Pancreas (tissue), 10 donors: ENCODE results near the gene PPP1R26. TPM values are rescaled to one million over a fixed set of nuclear protein-coding genes. Genes with fewer than 3 reads are reported as not detected.
"Not testable (repeated sequence)": the region's sequence is repeated elsewhere in the genome, so short reads cannot be mapped to it uniquely, and the experiment has no call there.

Experiments used
- ATAC-seq, 4 donors: fragments of 200-7000 bp; cut with Tn5 transposase; one replicate each; pipeline versions ENCODE4 v1.8.0 to v1.9.1; 2020; ENCODE audit warnings: mild to moderate bottlenecking in 4 of 4, moderate library complexity in 4 of 4
- DNase-seq, 6 donors: peaks; one replicate each; pipeline ENCODE4 v3.0.0-alpha.2; 2020
- FAIRE-seq: peaks from 2 replicates; lab custom pipeline; 2012; peaks lifted over from hg19 to GRCh38; lab: Jason Lieb, UNC
- H3K27ac ChIP-seq, 4 donors: fragments of 200-600 bp; sonication (generic); 1 replicate in 3 of 4; 2 replicates in 1 of 4; pipeline versions ENCODE4 v1.5.0 to v1.8.0; 2020
- H3K27me3 ChIP-seq, 4 donors: fragments of 200-600 bp; one replicate each; pipeline ENCODE4 v1.8.0; 2021
- H3K36me3 ChIP-seq, 3 donors: fragments of 200-600 bp; sonication (generic) in 1 of 3; one replicate each; pipeline versions ENCODE4 v1.5.0 to v1.8.0; 2020 to 2021
- H3K4me1 ChIP-seq, 3 donors: fragments of 200-600 bp; one replicate each; pipeline ENCODE4 v1.8.0; 2021
- H3K4me3 ChIP-seq, 4 donors: fragments of 200-600 bp; sonication (generic) in 2 of 4; one replicate each; pipeline versions ENCODE4 v1.5.0 to v1.8.0; 2020 to 2021
- H3K9me3 ChIP-seq, 4 donors: fragments of 200-600 bp; one replicate each; pipeline ENCODE4 v1.8.0; 2021
- CTCF ChIP-seq, 4 donors: fragments of 200-600 bp; sonication (generic) in 3 of 4; IDR thresholded peaks; one replicate each; pipeline versions ENCODE4 v1.5.0 to v1.8.0; 2021; ENCODE audit warnings: antibody characterized with exemption in 4 of 4
- WGBS, 2 donors: extraction: QIAGEN DNeasy Blood & Tissue Kit; methylation state at CpG; one replicate each; pipeline ENCODE4 v1.1.7; 2013; 5-methylcytosine and 5-hydroxymethylcytosine counted together
- intact Hi-C, 3 donors: fragments of 100-400 bp; cut with DNase I; formaldehyde crosslinking; loops; one replicate each; pipeline versions ENCODE4 v1.11.1 to v1.14.2; 2022
- polyA plus RNA-seq, 2 donors: library from polyadenylated mRNA; stranded (reverse); fragments of 200-250 nt; gene quantifications; one replicate each; pipeline ENCODE4 v1.2.3, GENCODE V29; 2013
- total RNA-seq, 6 donors: library from RNA; stranded (reverse); fragmentation: NEBNext Ultra II Directional in 4 of 6; extraction: Animal tissue kit (Norgen Biotek cat#: 25700) in 4 of 6; gene quantifications; one replicate each; pipeline versions ENCODE4 v1.2.1 to v1.2.4, GENCODE V29; 2021 to 2023
- donor health status: healthy with polysubstance abuse.
- donor health status: DM: no; HTN: no; CAD: no; lungs with moderate emphysema.
- donor health status: DM: no; HTN: no; CAD: no.
- donor health status: control.
- donor health status: control.
- donor health status: Bipolar disorder and iron deficiency.
- donor health status: DM: yes; HTN: yes; CAD: no.
- donor health status: DM: no; HTN: no; CAD: no.
- donor health status: DM: no; HTN: no; CAD: no.
- donor health status: DM: yes; HTN: yes; CAD: no.

The PPP1R26 gene
- total and polyA plus RNA-seq, 8 donors = 9.4 to 20.0 (median 12.4) TPM

GRCh38 chr9:135439916-135440315 lies 39.7 kb upstream of the PPP1R26 start:
- Histone ChIP-seq H3K4me1 (no peaks in the 10 kb centered on the region), H3K4me3 (no peak overlapping the region), H3K27me3 (no peaks in the 10 kb centered on the region), H3K27ac (no peak overlapping the region), H3K9me3 (no peaks in the 10 kb centered on the region), H3K36me3 (no peaks in the 10 kb centered on the region)
- intact Hi-C loops = no loop called here
- no peak for TF ChIP-seq CTCF (IDR thresholded peaks at IDR 0.05)
- 69 to 70% methylated on average over 12 of the region's 12 CpGs for WGBS, 2 donors
- no peak for ATAC-seq
- DNase-seq = no peak
- FAIRE-seq = no peak

GRCh38 chr9:135440620-135441019 lies 39.0 kb upstream of the PPP1R26 start:
- H3K27ac ChIP-seq = no peak overlapping the region
- no peak overlapping the region for H3K4me3 ChIP-seq
- WGBS, 2 donors = 71 to 73% methylated on average over 10 of the region's 10 CpGs
- H3K27me3 ChIP-seq = no peaks in the 10 kb centered on the region
- FAIRE-seq (no peak), ATAC-seq (no peak), DNase-seq (no peak)
- no peak for TF ChIP-seq CTCF (IDR thresholded peaks at IDR 0.05)
- intact Hi-C loops = no loop called here
- no peaks in the 10 kb centered on the region for H3K36me3 ChIP-seq
- H3K4me1 ChIP-seq = no peaks in the 10 kb centered on the region
- no peaks in the 10 kb centered on the region for H3K9me3 ChIP-seq

- FAIRE-seq, H3K4me3 ChIP-seq, ATAC-seq, H3K27me3 ChIP-seq, H3K36me3 ChIP-seq, H3K9me3 ChIP-seq, H3K27ac ChIP-seq, H3K4me1 ChIP-seq, intact Hi-C loops: not testable (repeated sequence)
- WGBS, 2 donors = 46 to 54% methylated on average over 23 of the region's 23 CpGs
- DNase-seq = peak in 1 of 6 donors; percentile 46
These were observed 38.2 kb upstream of the PPP1R26 start for GRCh38 chr9:135441105-135442071.

- intact Hi-C loops = no loop called here
- no peaks in the 10 kb centered on the region for H3K27me3 ChIP-seq
- no peaks in the 10 kb centered on the region for H3K9me3 ChIP-seq
- H3K4me3 ChIP-seq = no peak overlapping the region
- DNase-seq = no peak
- 84 to 87% methylated on average over 10 of the region's 10 CpGs for WGBS, 2 donors
- FAIRE-seq = no peak
- no peaks in the 10 kb centered on the region for H3K36me3 ChIP-seq
- no peak for ATAC-seq
- TF ChIP-seq CTCF (IDR thresholded peaks at IDR 0.05) = no peak
- no peaks in the 10 kb centered on the region for H3K4me1 ChIP-seq
- H3K27ac ChIP-seq = no peak overlapping the region
These were observed 37.5 kb upstream of the PPP1R26 start for GRCh38 chr9:135442075-135442474.

GRCh38 chr9:135443797-135444425 lies 35.7 kb upstream of the PPP1R26 start:
- H3K4me3 ChIP-seq = no peak overlapping the region
- no peak for DNase-seq

More at GRCh38 chr9:135443797-135444425, 35.7 kb upstream of the PPP1R26 start:
- TF ChIP-seq CTCF (IDR thresholded peaks at IDR 0.05) = no peak
- H3K4me1 ChIP-seq = no peaks in the 10 kb centered on the region
- ATAC-seq (no peak), FAIRE-seq (no peak)
- no peaks in the 10 kb centered on the region for H3K27me3 ChIP-seq
- intact Hi-C loops = no loop called here
- 72 to 77% methylated on average over 28 of the region's 28 CpGs for WGBS, 2 donors
- H3K36me3 ChIP-seq = no peaks in the 10 kb centered on the region
- no peaks in the 10 kb centered on the region for H3K9me3 ChIP-seq
- no peak overlapping the region for H3K27ac ChIP-seq
